ENCODE data around the gene NDUFA11. TPM values are rescaled to one million over a fixed set of nuclear protein-coding genes. Genes with fewer than 3 reads are reported as not detected.

NDUFA11 gene
- total and polyA plus RNA-seq, 2 donors (not counting 1 experiment from before 2014, with no cell fraction given): 115 to 276 TPM

DNA sequence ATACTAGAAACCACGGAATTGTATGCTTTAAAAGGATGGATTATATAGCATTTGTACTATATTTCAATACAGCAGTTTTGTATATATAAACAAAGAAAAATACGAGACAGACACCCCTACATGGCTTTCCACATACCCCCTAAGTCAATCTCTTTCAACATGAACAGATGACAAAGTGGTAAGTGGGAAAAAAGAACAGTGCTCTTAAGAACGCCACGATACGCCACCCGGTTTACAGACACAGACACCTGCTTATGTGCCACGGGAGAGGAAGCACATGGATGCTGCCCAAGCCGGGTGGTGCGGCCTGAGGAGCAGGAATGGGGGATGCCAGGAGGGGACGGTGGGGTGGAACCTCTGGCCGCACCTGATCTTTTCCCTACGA, 18.6 kb upstream of the NDUFA11 start:
- WGBS (ENCODE audit: insufficient coverage): 95% methylated on average over 10 of the region's 12 CpGs
- no peak overlapping the region for H3K4me3 Mint-ChIP-seq
- H4K20me1 ChIP-seq (ENCODE audit: control insufficient read depth, insufficient read depth, low read length, poor library complexity, severe bottlenecking): no peaks in the 10 kb centered on the region
- no peak overlapping the region for H3K27ac Mint-ChIP-seq
- ChIA-PET POLR2A (no interaction called here), CTCF (interaction anchor here (1.4 kb wide), 1 partner anchor 46 kb away, joined by 3 read pairs; no protein-coding TSS in a partner anchor)
- H3K4me3 ChIP-seq (ENCODE audit: control extremely low read depth in 1 of 5, extremely low read depth in 1 of 5, insufficient read depth in 1 of 5, low read depth in 2 of 5, low read length in 4 of 5): no peak overlapping the region
- intact Hi-C loops (cut with micrococcal nuclease): no loop called here
- H3K9ac ChIP-seq (ENCODE audit: low read length): no peak overlapping the region
- peaks cover 0 to 77% of the 10 kb centered on the region in 2 experiments for H3K36me3 ChIP-seq (replicated peaks in 1 of 2; ENCODE audit: control extremely low read depth in 1 of 2, control insufficient read depth in 1 of 2, extremely low read depth in 1 of 2, insufficient read depth in 2 of 2, low read length in 1 of 2)
- no peaks in the 10 kb centered on the region for H3K27me3 Mint-ChIP-seq
- H3K79me2 ChIP-seq (ENCODE audit: control insufficient read depth, insufficient read depth, low read length): no peaks in the 10 kb centered on the region
- no peak overlapping the region for H2AFZ ChIP-seq (ENCODE audit: insufficient read depth, low read depth, low read length, poor library complexity, severe bottlenecking)
- no peak for ATAC-seq (ENCODE audit: low read depth)
- no peak for TF ChIP-seq EZH2 (IDR thresholded peaks at IDR 0.05; ENCODE audit: borderline replicate concordance, insufficient read depth, low read depth, low read length, poor library complexity, severe bottlenecking)
- TF ChIP-seq, protein P1, sequence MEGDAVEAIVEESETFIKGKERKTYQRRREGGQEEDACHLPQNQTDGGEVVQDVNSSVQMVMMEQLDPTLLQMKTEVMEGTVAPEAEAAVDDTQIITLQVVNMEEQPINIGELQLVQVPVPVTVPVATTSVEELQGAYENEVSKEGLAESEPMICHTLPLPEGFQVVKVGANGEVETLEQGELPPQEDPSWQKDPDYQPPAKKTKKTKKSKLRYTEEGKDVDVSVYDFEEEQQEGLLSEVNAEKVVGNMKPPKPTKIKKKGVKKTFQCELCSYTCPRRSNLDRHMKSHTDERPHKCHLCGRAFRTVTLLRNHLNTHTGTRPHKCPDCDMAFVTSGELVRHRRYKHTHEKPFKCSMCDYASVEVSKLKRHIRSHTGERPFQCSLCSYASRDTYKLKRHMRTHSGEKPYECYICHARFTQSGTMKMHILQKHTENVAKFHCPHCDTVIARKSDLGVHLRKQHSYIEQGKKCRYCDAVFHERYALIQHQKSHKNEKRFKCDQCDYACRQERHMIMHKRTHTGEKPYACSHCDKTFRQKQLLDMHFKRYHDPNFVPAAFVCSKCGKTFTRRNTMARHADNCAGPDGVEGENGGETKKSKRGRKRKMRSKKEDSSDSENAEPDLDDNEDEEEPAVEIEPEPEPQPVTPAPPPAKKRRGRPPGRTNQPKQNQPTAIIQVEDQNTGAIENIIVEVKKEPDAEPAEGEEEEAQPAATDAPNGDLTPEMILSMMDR (IDR thresholded peaks at IDR 0.05): no peak
- no peaks in the 10 kb centered on the region for H3K9me3 Mint-ChIP-seq (ENCODE audit: insufficient read depth)
- no peak overlapping the region for H3K4me2 ChIP-seq (replicated peaks; ENCODE audit: low read depth, low read length, poor library complexity, severe bottlenecking)
- H3K4me1 Mint-ChIP-seq: no peaks in the 10 kb centered on the region
- no peaks in the 10 kb centered on the region for H3K9me3 ChIP-seq (ENCODE audit: control extremely low read depth in 1 of 3, control insufficient read depth in 2 of 3, insufficient read depth in 1 of 3, low read length in 2 of 3)
- no peak for DNase-seq
- H3K27ac ChIP-seq (ENCODE audit: low read length in 2 of 2): no peak overlapping the region
- H3K27me3 ChIP-seq (replicated peaks in 1 of 4; ENCODE audit: control extremely low read depth in 1 of 4, control insufficient read depth in 3 of 4, insufficient read depth in 4 of 4, low read length in 3 of 4): no peaks in the 10 kb centered on the region
- H3K4me1 ChIP-seq (ENCODE audit: control insufficient read depth in 2 of 2, insufficient read depth in 2 of 2, low read length in 2 of 2): peaks cover 0 to 3% of the 10 kb centered on the region in 2 donors

DNA sequence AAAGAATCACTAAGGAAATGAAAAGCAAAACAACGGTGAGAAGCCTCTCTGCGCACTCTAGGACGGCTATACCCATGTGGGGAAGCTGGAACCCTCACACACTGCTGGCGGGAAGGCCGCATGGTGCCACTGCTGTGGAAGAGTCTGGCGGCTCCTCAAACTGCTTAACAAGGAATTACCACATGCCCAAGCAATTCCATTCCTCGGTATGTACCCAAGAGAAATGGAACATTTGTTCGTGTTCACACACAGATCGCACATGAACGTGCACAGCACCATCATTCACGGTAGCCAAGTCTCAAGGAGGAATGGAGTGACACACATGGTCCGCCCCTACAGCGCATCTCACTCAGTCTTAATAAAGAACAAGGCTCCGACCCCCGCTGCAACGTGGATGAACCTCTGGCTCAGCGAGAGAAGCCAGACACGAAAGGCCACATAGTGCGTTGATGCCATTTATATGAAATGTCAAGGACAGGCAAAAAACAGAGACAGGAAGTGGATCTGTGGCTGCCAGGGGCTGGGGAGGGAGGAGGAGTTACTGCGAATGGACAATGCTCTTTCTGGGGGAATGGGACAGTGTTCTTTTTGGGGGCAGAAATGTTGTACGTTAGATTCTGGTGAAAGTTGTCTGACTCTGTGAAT, 18.0 kb upstream of the NDUFA11 start:
- Mint-ChIP-seq H3K27me3 (no peaks in the 10 kb centered on the region), H3K4me1 (no peaks in the 10 kb centered on the region), H3K27ac (no peak overlapping the region), H3K9me3 (ENCODE audit: insufficient read depth) (no peaks in the 10 kb centered on the region), H3K4me3 (no peak overlapping the region)
- DNase-seq (no peak), ATAC-seq (ENCODE audit: low read depth) (no peak)
- Histone ChIP-seq H3K4me1 (ENCODE audit: control insufficient read depth in 2 of 2, insufficient read depth in 2 of 2, low read length in 2 of 2) (no peaks in the 10 kb centered on the region), H3K4me3 (ENCODE audit: control extremely low read depth in 1 of 5, extremely low read depth in 1 of 5, insufficient read depth in 1 of 5, low read depth in 2 of 5, low read length in 4 of 5) (no peak overlapping the region), H3K9me3 (ENCODE audit: control extremely low read depth in 1 of 3, control insufficient read depth in 2 of 3, insufficient read depth in 1 of 3, low read length in 2 of 3) (no peaks in the 10 kb centered on the region), H3K27ac (ENCODE audit: low read length in 2 of 2) (no peak overlapping the region), H2AFZ (ENCODE audit: insufficient read depth, low read depth, low read length, poor library complexity, severe bottlenecking) (no peak overlapping the region), H3K27me3 (replicated peaks in 1 of 4; ENCODE audit: control extremely low read depth in 1 of 4, control insufficient read depth in 3 of 4, insufficient read depth in 4 of 4, low read length in 3 of 4) (no peaks in the 10 kb centered on the region), H3K36me3 (replicated peaks in 1 of 2; ENCODE audit: control extremely low read depth in 1 of 2, control insufficient read depth in 1 of 2, extremely low read depth in 1 of 2, insufficient read depth in 2 of 2, low read length in 1 of 2) (peaks cover 0 to 77% of the 10 kb centered on the region in 2 experiments), H3K79me2 (ENCODE audit: control insufficient read depth, insufficient read depth, low read length) (no peaks in the 10 kb centered on the region), H3K9ac (ENCODE audit: low read length) (no peak overlapping the region), H3K4me2 (replicated peaks; ENCODE audit: low read depth, low read length, poor library complexity, severe bottlenecking) (no peak overlapping the region), H4K20me1 (ENCODE audit: control insufficient read depth, insufficient read depth, low read length, poor library complexity, severe bottlenecking) (peaks cover 5% of the 10 kb centered on the region)
- intact Hi-C loops (cut with micrococcal nuclease): no loop called here
- 96% methylated on average over 17 of the region's 21 CpGs for WGBS (ENCODE audit: insufficient coverage)
- TF ChIP-seq, protein P1 (IDR thresholded peaks at IDR 0.05): no peak
- TF ChIP-seq EZH2 (IDR thresholded peaks at IDR 0.05; ENCODE audit: borderline replicate concordance, insufficient read depth, low read depth, low read length, poor library complexity, severe bottlenecking): no peak
- CTCF ChIA-PET: interaction anchor here (1.4 kb wide), 1 partner anchor 46 kb away, joined by 3 read pairs; no protein-coding TSS in a partner anchor
- POLR2A ChIA-PET: no interaction called here

Measured in B cell (primary cell).